Measurements from ENCODE around the gene FRMD4A.
"Not testable (repeated sequence)": the region's sequence is repeated elsewhere in the genome, so short reads cannot be mapped to it uniquely, and the experiment has no call there.

FRMD4A gene

DNA sequence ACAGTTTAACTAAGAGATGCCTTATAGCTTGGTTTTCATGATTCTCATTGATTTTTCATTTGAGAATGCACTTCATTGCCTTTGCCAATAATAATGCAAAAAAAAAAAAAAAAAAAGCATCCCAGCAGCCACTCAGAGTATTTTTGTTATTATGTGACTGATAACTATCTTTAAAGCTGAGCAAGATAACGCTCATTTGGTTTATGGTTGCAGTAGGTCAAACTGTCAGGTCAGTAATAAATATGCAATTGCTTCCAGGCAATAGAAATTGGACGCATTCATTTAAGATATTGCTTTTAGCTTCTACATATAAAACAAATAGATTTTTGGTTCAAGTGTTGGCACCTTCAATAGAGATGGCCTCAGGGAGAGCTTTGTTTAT is 528.8 kb downstream of the FRMD4A start:
- DNase-seq, result no peak

- no peak for DNase-seq
These were observed 529.4 kb downstream of the FRMD4A start for GRCh38 chr10:13801156-13801906.

GRCh38 chr10:13797164-13797563 is 533.6 kb downstream of the FRMD4A start:
- no peak for DNase-seq

- no peak for DNase-seq
These were observed 534.8 kb downstream of the FRMD4A start for GRCh38 chr10:13795653-13796555.

DNA sequence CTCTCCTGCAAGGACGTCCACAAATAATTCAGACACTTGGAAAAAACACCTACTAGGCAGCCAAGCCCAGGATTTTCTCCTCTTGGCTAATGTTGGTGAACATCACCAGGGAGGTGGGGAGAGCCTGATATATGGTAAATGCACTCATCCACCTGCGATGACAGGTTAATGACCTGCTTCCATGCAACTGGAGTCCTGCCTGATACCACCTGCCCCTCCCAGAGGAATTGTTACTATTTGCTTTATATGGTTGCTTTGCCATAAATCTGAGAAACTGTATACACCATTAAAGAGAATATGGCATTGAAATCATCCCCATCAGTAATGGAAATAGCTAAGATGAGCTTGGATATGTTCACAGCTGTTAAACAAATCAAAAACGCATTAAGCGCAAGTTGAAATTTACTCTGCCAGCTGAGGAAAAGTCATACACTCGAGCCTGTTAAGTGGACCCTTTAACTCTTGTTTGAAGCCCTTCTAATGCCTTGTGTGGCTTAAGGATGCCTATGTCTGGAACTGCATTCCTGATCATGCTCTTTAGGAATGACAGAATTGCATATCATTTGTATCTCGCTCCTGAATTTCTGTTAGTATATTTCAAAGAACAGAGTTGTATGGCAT is 535.6 kb downstream of the FRMD4A start:
- DNase-seq, result no peak

DNA sequence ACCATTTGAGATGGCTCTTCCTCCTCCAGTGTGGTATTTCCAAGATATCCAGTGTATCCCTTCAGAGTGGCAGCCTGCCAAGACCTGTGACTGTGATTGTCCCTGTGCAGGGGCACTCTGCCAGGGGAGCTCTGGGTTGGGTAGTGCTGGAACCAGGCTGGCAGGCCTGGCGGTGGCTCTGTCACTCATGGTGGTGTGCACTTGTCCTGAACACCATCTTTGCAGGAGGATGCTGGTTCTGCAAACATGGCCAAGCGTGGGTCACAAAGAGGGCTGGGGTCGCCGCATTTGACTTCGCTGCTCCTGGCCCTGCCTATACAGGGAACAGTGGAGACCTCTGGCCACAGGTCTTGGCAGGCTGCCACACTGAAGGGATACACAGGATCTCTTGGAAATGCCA is 538.7 kb downstream of the FRMD4A start:
- no peak for DNase-seq

GRCh38 chr10:13791483-13791882 is 539.2 kb downstream of the FRMD4A start:
- no peak for DNase-seq

GRCh38 chr10:13790196-13790595 is 540.5 kb downstream of the FRMD4A start:
- no peak for DNase-seq

- no peak for DNase-seq
These were observed 541.3 kb downstream of the FRMD4A start for GRCh38 chr10:13789448-13789829.

DNA sequence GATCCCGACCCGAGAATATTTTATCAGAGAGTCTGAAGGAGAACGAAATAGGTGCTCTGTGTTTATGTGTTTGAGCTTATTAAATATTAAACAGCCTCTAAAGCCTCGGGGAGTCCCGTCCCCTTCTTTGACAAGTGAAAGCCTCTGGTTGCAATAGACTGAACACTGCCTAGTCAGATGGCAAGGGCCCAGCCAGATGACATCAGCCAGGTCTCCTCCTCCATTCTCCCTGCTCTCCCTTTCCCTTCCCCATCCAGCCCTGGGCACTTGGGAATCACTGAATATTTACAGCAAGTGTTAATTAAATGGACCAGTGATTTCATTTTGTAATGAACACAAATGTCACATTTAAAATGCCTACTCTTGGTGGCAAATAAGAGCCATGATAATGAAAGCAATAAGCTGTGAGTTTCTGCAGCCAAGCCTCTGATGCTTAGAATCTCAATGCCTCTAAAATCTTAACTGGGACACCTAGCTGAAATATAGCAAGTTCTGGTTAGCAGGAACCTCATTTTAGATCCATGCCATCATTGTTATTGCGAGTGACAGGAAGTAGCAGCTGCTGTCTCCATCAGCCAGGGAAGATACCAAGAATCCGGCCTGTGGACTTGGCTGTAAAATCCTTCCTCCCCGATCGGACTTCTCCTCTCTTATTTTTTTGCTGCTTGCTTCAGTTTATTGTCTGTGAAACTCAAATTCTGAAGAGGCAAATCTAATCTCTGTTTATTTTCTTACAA is 541.8 kb downstream of the FRMD4A start:
- DNase-seq, result no peak

- no peak for DNase-seq
These were observed 542.5 kb downstream of the FRMD4A start for GRCh38 chr10:13788320-13788600.

GRCh38 chr10:13787015-13787421 is 543.7 kb downstream of the FRMD4A start:
- no peak for DNase-seq

DNA sequence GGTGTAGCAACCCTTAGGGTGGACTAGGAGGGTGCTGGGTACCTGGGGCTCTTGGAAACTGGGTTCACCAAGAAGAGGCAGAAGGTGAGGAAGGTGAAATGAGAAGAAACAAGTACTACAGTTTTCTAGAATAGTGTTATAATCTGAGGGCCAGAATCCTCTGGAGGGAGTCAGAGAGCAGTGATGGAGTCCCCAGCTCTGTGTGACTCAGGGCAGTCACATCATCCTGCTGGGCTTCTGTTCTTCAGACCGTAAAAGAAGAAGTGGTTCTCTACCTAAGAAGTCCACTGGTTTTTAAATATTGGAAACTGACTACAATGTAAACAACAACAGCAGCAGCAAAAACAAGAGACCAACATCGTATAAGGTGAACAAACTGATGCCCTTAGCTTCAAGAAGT is 546.7 kb downstream of the FRMD4A start:
- DNase-seq, result no peak

- DNase-seq, result no peak
These were observed 551.0 kb downstream of the FRMD4A start for GRCh38 chr10:13779748-13780147.

DNA sequence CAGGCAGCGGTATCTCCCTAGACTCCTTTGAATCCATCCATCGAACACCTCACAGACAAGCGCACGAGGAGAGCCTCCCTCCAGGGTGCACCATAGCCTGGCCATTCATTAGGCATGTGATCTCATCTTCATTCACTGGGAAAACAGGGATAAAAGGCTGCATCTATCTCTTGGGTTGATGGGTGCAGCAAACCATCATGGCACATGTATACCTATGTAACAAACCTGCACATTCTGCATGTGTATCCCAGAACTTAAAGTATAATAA is 552.1 kb downstream of the FRMD4A start:
- DNase-seq, result not testable (repeated sequence)

DNA sequence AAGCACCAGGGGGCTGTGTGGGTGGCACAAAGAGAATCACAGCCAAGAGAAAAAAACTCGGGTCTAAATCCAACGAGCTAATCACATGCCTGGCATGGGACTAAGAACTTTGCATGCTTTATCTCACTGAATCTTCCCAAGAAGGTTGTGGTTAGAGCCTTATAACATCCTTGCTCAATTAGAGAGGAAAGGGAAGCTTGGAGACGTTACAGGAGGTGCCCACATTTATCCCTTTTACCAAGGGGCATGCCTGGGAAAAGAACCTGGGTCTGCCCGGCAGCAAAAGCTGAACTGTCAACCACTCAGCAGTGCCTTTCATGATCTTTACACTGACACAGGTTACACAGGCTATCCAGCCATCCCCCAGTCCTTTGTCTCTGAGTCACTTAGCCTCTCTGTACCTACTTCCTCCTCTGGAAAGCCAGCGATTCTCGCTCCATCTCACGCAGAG is 553.8 kb downstream of the FRMD4A start:
- DNase-seq, result no peak

DNA sequence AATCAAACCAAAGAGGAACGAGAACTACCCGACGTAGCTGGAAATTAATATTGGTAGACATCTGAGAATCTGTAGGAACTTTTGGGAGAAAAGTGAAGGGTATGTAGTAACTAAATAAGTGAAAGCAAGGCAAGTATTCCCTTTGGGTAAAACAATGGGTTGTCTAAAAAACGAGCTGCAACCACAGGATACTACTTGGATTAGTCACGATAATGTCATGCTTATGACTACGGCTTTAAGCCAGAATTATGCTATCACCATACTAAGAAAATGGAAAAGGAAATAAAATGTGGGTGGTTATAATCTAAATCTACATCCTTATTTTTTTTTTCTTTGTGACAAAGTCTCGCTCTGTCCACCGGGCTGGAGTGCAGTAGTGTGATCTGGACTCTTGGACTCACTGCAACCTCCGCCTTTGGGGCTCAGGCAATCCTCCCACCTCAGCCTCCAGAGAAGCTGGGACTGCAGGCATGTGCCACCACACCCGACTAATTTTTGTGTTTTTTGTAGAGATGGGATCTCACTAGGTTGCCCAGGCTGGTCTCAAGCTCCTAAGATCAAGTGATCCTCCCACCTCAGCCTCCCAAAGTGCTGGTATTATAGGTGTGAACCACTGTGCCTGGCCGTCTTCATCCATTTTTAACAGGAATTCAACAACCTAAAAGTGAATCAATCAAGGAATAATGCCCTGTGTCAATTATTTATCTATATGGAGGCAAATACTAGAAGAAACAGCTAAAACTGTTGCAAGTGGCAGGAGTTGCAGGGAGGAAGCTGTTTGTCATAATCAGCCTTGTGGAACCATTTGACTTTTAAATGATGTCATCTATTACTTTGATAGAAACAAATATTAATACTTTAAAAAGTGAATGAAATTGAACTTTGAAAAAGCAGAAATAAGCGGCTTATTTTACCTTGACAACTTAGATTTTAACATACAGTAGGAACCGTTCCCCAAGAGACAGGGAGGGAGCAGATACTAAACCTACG is 554.6 kb downstream of the FRMD4A start:
- DNase-seq, result no peak

DNA sequence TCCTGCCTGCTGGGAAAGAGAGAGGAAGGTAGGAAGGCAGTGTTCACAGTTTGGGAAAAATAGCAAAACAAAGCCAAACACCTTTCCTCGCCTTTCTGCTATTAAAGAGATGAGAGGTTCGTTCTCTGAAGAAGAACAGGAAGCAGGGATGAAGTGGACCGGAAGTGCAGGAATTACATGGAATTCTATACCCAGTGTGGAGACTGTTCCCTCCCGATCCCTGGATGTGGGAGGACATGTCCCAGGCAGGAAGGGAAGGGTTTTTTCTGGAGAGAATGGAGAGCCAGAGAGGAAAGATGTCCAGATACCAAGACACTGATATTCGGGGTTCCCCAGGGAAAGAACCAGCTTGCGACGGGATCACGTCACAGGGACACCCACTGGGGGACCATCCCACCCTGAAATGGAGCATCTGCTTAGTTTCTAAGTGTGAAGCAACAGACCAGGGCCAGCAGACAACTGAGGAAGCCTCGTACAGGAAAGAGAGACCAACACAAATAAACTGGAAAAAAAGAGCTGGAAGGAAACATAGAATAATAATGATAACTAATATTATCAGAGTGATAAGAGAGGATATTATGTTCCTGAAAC is 556.3 kb downstream of the FRMD4A start:
- DNase-seq, result no peak

DNA sequence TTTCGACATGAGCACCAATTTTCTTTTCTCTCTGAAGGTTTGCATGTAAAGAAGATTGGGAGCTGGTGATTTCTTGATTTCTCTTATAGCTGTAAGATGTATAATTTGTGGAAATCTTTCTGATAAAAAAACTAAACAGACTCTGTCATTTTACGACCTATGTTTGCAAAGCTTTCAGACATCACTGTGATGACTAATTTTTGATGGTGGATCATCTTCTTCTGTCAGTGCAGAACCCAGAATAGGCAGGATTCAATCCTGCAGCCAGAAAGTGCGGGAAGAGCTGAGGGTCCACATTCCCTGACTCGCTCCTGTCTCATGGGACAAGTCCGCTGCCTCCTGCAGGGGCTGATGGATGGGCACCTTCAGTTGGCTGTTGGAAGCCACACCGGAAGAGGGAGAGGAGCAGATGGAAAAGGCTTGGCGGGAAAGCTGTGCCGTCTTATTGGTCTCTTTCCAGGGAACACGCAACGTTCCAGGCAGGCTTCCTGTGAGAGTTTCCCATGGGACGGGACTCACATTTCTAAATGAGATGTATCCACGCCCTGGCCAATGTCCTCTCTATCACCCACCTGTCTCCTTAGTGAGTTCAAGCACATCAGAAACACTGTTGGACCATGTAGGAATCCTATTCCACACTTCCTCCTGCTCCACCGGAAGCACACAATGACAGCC is 557.1 kb downstream of the FRMD4A start:
- DNase-seq, result no peak

GRCh38 chr10:13773043-13773442 is 557.7 kb downstream of the FRMD4A start:
- DNase-seq, result no peak

DNA sequence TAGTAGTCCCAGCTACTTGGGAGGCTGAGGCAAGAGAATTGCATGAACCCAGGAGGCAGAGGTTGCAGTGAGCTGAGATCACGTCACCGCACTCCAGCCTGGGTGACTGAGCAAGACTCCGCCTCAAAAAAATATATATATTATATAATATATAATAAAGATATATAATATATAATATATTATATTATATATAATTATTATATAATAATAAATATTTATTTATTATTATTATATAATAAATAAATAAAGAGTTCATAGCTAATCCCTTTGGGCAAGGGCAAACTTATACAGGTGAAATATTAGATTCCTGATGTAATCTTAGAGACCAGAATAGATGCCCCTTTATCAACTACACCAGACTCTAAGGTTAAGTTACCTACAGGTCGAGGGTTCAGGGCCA is 558.7 kb downstream of the FRMD4A start:
- no peak for DNase-seq

Data from NCI-H2227 treated with DMSO at 0.1 percent for 48 hours (cell line).